ENCODE data around the gene ANKRD1.
"Not testable (repeated sequence)": the region's sequence is repeated elsewhere in the genome, so short reads cannot be mapped to it uniquely, and the experiment has no call there.

ANKRD1 gene

GRCh38 chr10:90880059-90880719 lies 40.7 kb downstream of the ANKRD1 start:
- TF ChIP-seq CTCF (IDR thresholded peaks at IDR 0.05; ENCODE audit: low read depth, low read length, missing control alignments), result peak; percentile 39
- H3K4me3 ChIP-seq (ENCODE audit: low read depth, low read length); DNase-seq (ENCODE audit: low read depth); in situ Hi-C loops (cut with HindIII; ENCODE audit: low sequenced_read_pairs): not testable (repeated sequence)

GRCh38 chr10:90879062-90879461 lies 41.8 kb downstream of the ANKRD1 start:
- no peak for DNase-seq (ENCODE audit: low read depth)
- TF ChIP-seq CTCF (IDR thresholded peaks at IDR 0.05; ENCODE audit: low read depth, low read length, missing control alignments), result no peak
- H3K4me3 ChIP-seq (ENCODE audit: low read depth, low read length), result no peak overlapping the region
- in situ Hi-C loops (cut with HindIII; ENCODE audit: low sequenced_read_pairs), result no loop called here

- H3K4me3 ChIP-seq (ENCODE audit: low read depth, low read length), result peak overlapping the region; percentile 97
- no peak for DNase-seq (ENCODE audit: low read depth)
- in situ Hi-C loops (cut with HindIII; ENCODE audit: low sequenced_read_pairs), result no loop called here
- TF ChIP-seq CTCF (IDR thresholded peaks at IDR 0.05; ENCODE audit: low read depth, low read length, missing control alignments), result no peak
Observed at GRCh38 chr10:90872648-90873020, 48.3 kb downstream of the ANKRD1 start.

- peak; percentile 55 for DNase-seq (ENCODE audit: low read depth)
- in situ Hi-C loops (cut with HindIII; ENCODE audit: low sequenced_read_pairs), result no loop called here
- no peak for TF ChIP-seq CTCF (IDR thresholded peaks at IDR 0.05; ENCODE audit: low read depth, low read length, missing control alignments)
- H3K4me3 ChIP-seq (ENCODE audit: low read depth, low read length), result peak within 1 kb of the TSS; percentile 97
Observed at GRCh38 chr10:90871766-90872647, 48.9 kb downstream of the ANKRD1 start, which contains the start of gene RPP30. Gene RPP30 (plus strand): TSS chr10:90871974. CDS start chr10:90871987, 13 bp downstream.

GRCh38 chr10:90871279-90871765 lies 49.6 kb downstream of the ANKRD1 start:
- peak overlapping the region; percentile 97 for H3K4me3 ChIP-seq (ENCODE audit: low read depth, low read length)
- peak; percentile 68 for DNase-seq (ENCODE audit: low read depth)
- TF ChIP-seq CTCF (IDR thresholded peaks at IDR 0.05; ENCODE audit: low read depth, low read length, missing control alignments), result peak; percentile 61
- in situ Hi-C loops (cut with HindIII; ENCODE audit: low sequenced_read_pairs), result no loop called here

- in situ Hi-C loops (cut with HindIII; ENCODE audit: low sequenced_read_pairs), result no loop called here
- no peak for DNase-seq (ENCODE audit: low read depth)
- TF ChIP-seq CTCF (IDR thresholded peaks at IDR 0.05; ENCODE audit: low read depth, low read length, missing control alignments), result no peak
- H3K4me3 ChIP-seq (ENCODE audit: low read depth, low read length), result no peak overlapping the region
Observed at GRCh38 chr10:90866050-90866598, 54.8 kb downstream of the ANKRD1 start.
